8988T (cell line): ENCODE results near the gene PRAMEF20.

ENCODE experiments used
- DNase-seq: peaks from one replicate; pipeline ENCODE4 v3.0.0; 2011

PRAMEF20 gene

GRCh38 chr1:13465515-13465914 is 55.3 kb downstream of the PRAMEF20 start:
- no peak for DNase-seq

GRCh38 chr1:13469343-13469742 is 59.1 kb downstream of the PRAMEF20 start:
- DNase-seq, result no peak
